ENCODE results near the gene C10orf53. TPM values are rescaled to one million over a fixed set of nuclear protein-coding genes. Genes with fewer than 3 reads are reported as not detected.

C10orf53 gene
- total RNA-seq, 1 experiment from 2014 or later, result not detected

- ChIA-PET CTCF (interaction anchor here (0.9 kb wide), 1 partner anchor 39 kb away, joined by 3 read pairs; no protein-coding TSS in a partner anchor), POLR2A (no interaction called here)
- Mint-ChIP-seq H3K9me3 (no peaks in the 10 kb centered on the region), H3K27me3 (ENCODE audit: low read depth) (peaks cover 3% of the 10 kb centered on the region; the same call in 1 of the 2 replicates), H3K4me1 (no peaks in the 10 kb centered on the region), H3K36me3 (no peaks in the 10 kb centered on the region), H3K27ac (no peak overlapping the region), H3K4me3 (no peak overlapping the region)
- TF ChIP-seq MXD4 (CRISPR knock-in tag; IDR thresholded peaks at IDR 0.05; ENCODE audit: borderline replicate concordance) (no peak), ZNF232 (CRISPR knock-in tag; IDR thresholded peaks at IDR 0.05) (no peak), ATF1 (CRISPR knock-in tag; IDR thresholded peaks at IDR 0.05) (no peak), ZNF219 (CRISPR knock-in tag; IDR thresholded peaks at IDR 0.05; ENCODE audit: borderline replicate concordance) (no peak), PRRX2 (CRISPR knock-in tag; IDR thresholded peaks at IDR 0.05) (no peak), ZSCAN18 (CRISPR knock-in tag; IDR thresholded peaks at IDR 0.05) (no peak), NFYB (CRISPR knock-in tag; conservative IDR thresholded peaks at IDR 0.05; ENCODE audit: low read depth) (no peak), CTCF (IDR thresholded peaks at IDR 0.05) (no peak), STAT6 (CRISPR knock-in tag; conservative IDR thresholded peaks at IDR 0.05; ENCODE audit: low read depth) (no peak), OVOL2 (CRISPR knock-in tag; IDR thresholded peaks at IDR 0.05; ENCODE audit: borderline replicate concordance) (no peak), ZNF416 (CRISPR knock-in tag; IDR thresholded peaks at IDR 0.05) (no peak), GTF2I (CRISPR knock-in tag; conservative IDR thresholded peaks at IDR 0.05) (no peak)
- ATAC-seq (no peak), DNase-seq (ENCODE audit: low spot score) (peak; percentile 6)
These were observed 46.8 kb upstream of the C10orf53 start for GRCh38 chr10:49632406-49633317.

GRCh38 chr10:49633327-49634068 is 46.0 kb upstream of the C10orf53 start:
- CTCF ChIA-PET, result interaction anchor here (0.8 kb wide), 1 partner anchor 12 kb away, joined by 3 read pairs; no protein-coding TSS in a partner anchor
- H3K36me3 Mint-ChIP-seq, result no peaks in the 10 kb centered on the region
- H3K9me3 Mint-ChIP-seq, result no peaks in the 10 kb centered on the region
- TF ChIP-seq PRDM15 (CRISPR knock-in tag; IDR thresholded peaks at IDR 0.05) (no peak), ATF6 (CRISPR knock-in tag; IDR thresholded peaks at IDR 0.05) (no peak)
- H3K27ac Mint-ChIP-seq, result no peak overlapping the region
- H3K4me1 Mint-ChIP-seq, result no peaks in the 10 kb centered on the region
- no peak for ATAC-seq
- H3K27me3 Mint-ChIP-seq (ENCODE audit: low read depth), result peaks cover 5% of the 10 kb centered on the region; the same call in 1 of the 2 replicates
- DNase-seq (ENCODE audit: low spot score), result peak; percentile 7
- H3K4me3 Mint-ChIP-seq, result no peak overlapping the region
- POLR2A ChIA-PET, result interaction anchor here (1.0 kb wide), 1 partner anchor 16 kb away, joined by 3 read pairs; no protein-coding TSS in a partner anchor

Data from WTC11 (cell line).